A204.1 (cell line): ENCODE data around the gene TMC2.
"Not testable (repeated sequence)": the region's sequence is repeated elsewhere in the genome, so short reads cannot be mapped to it uniquely, and the experiment has no call there.

Experiments
- FAIRE-seq: peaks from 2 replicates; lab custom pipeline; 2012; peaks lifted over from hg19 to GRCh38; lab: Jason Lieb, UNC

The TMC2 gene

GRCh38 chr20:2663887-2664719 lies 127.7 kb downstream of the TMC2 start, which contains the start of gene IDH3B:
Gene IDH3B, minus strand, starts transcription at chr20:2664216. Its CDS starts 28 bp downstream, at chr20:2664188.
- FAIRE-seq = peak; percentile 51

- no peak for FAIRE-seq
Measured at GRCh38 chr20:2671977-2672376, 135.6 kb downstream of the TMC2 start.

GRCh38 chr20:2672446-2672845 lies 136.1 kb downstream of the TMC2 start:
- FAIRE-seq = no peak

- FAIRE-seq = no peak
Measured at GRCh38 chr20:2673453-2673852, 137.1 kb downstream of the TMC2 start.

- FAIRE-seq = no peak
Measured at GRCh38 chr20:2680046-2680445, 143.7 kb downstream of the TMC2 start.

- not testable (repeated sequence) for FAIRE-seq
Measured at GRCh38 chr20:2682040-2682439, 145.7 kb downstream of the TMC2 start.

- not testable (repeated sequence) for FAIRE-seq
Measured at GRCh38 chr20:2684817-2685216, 148.4 kb downstream of the TMC2 start.

DNA sequence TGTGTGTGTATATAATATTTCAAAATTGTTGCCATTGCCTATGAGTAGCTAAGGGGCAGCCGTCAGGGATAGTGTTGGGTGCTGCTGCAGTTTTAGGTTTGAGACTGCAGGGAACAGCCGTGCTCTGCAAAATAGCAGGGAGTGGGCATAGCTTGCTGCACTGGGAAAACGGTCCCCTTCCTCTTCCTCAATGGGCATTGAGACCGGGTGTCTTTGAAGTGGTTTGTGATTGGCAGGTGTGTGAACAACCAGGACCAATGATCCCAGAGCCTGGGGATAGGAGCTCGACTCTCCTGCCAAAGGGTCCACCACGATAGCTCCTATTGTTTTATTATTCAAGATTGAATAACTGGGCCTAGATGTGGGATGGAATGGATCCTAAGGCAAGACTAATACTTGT lies 151.1 kb downstream of the TMC2 start:
- FAIRE-seq = no peak

GRCh38 chr20:2688041-2688591 lies 151.7 kb downstream of the TMC2 start:
- FAIRE-seq = no peak

DNA sequence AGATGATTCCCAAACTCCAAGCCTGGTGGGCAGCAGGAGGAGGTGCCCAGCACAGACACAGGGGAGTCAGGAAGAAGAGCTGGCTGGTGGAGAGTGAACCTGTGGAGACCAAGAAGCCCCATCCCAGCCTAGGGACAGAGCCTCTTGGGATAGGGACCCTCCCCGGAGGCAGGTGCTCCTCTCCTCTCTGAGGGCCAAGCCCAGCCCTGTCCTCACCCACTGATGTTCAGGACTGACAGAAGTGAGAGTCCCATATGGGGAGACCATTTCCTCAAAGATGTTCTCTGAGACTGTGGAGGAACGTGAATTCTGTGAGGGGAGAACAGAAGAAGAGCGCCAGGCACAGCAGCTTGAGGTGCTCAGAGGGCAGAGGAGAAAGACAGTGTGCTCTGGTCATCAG lies 153.8 kb downstream of the TMC2 start:
- FAIRE-seq = no peak

DNA sequence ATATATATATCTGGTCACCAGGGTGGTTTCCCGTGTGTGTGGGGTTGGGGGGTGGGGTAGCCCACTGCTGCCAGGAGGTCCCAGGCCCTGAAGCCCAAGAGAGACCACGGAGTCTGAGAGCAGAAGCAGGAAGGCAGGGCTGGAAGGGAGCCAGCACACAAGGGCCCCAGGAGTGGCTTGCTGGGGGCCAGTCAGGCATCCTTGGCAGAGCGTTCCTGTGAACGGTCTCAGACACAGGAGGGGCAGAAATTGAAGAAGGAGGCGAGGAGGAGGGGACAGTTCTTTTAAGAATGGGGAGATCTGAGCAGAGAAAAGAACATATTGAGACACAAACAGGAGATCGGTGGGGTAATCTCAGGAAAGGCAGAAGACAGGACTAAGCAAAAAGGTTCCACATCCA lies 154.3 kb downstream of the TMC2 start:
- no peak for FAIRE-seq

- no peak for FAIRE-seq
Measured at GRCh38 chr20:2691127-2691526, 154.8 kb downstream of the TMC2 start.
